ENCODE data around the gene ZNF746.

Gene ZNF746

GRCh38 chr7:149473251-149473650 is 24.4 kb downstream of the ZNF746 start:
- no peaks in the 10 kb centered on the region for H3K9me3 ChIP-seq (ENCODE audit: severe bottlenecking)
- H3K27ac ChIP-seq (ENCODE audit: poor library complexity, severe bottlenecking), result no peak overlapping the region
- H3K27me3 ChIP-seq (ENCODE audit: insufficient read depth, poor library complexity, severe bottlenecking), result no peaks in the 10 kb centered on the region
- H3K36me3 ChIP-seq (ENCODE audit: low read depth), result peaks cover 26% of the 10 kb centered on the region
- DNase-seq (ENCODE audit: low spot score) (no peak), ATAC-seq (ENCODE audit: low read depth) (no peak)
- H3K4me3 ChIP-seq (ENCODE audit: severe bottlenecking), result no peak overlapping the region
- no peak for TF ChIP-seq CTCF (IDR thresholded peaks at IDR 0.05; ENCODE audit: poor library complexity, severe bottlenecking)
- H3K4me1 ChIP-seq (ENCODE audit: insufficient read depth, poor library complexity, severe bottlenecking), result no peaks in the 10 kb centered on the region

- DNase-seq (ENCODE audit: low spot score), result no peak
- ATAC-seq (ENCODE audit: low read depth), result no peak
- Histone ChIP-seq H3K4me3 (ENCODE audit: severe bottlenecking) (no peak overlapping the region), H3K4me1 (ENCODE audit: insufficient read depth, poor library complexity, severe bottlenecking) (no peaks in the 10 kb centered on the region), H3K9me3 (ENCODE audit: severe bottlenecking) (peaks cover 4% of the 10 kb centered on the region), H3K27ac (ENCODE audit: poor library complexity, severe bottlenecking) (no peak overlapping the region), H3K36me3 (ENCODE audit: low read depth) (peaks cover 26% of the 10 kb centered on the region), H3K27me3 (ENCODE audit: insufficient read depth, poor library complexity, severe bottlenecking) (no peaks in the 10 kb centered on the region)
- no peak for TF ChIP-seq CTCF (IDR thresholded peaks at IDR 0.05; ENCODE audit: poor library complexity, severe bottlenecking)
Measured at GRCh38 chr7:149471289-149471953, 26.2 kb downstream of the ZNF746 start.

DNA sequence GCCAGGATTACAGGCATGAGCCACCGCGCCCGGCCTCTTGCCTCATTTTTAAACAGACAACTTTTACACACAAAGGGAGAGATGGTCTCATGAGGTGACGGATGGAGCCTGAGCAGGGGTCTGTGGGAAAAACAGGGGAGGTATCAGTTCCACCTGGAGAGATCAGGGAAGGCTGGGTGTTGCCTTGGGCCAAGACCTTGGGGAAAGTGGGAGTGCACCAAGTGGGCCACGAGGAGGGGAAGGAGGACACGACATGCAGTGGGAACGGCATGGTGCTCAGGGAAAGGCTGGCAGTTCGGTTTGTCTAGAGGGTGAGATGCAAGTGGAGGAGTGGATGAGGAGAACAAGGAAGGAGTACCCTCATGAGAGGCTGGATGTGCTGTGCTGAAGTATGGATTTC is 27.8 kb downstream of the ZNF746 start:
- peaks cover 4% of the 10 kb centered on the region for H3K9me3 ChIP-seq (ENCODE audit: severe bottlenecking)

DNA sequence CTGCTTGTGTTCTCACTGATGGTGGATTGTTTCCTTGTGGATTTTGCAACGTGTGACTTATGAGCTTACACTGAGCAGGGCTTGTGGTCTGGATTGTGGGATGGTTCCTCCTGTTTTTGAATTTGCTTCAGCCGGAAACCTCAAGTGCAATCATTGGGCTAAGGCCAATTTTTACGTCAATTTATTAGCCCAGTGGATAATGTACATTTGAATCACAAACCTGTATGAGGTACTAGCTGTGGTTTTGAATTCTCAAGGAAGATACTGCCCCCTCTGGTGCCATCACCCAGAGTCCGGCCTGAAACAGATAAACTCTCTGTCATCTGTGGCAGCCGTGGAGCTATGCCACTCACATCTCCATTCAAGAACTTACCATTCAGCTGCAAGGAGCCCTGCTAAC is 29.4 kb downstream of the ZNF746 start:
- Histone ChIP-seq H3K27me3 (ENCODE audit: insufficient read depth, poor library complexity, severe bottlenecking) (no peaks in the 10 kb centered on the region), H3K4me3 (ENCODE audit: severe bottlenecking) (no peak overlapping the region), H3K36me3 (ENCODE audit: low read depth) (peaks cover 8% of the 10 kb centered on the region; the same call in 1 of the 2 replicates), H3K27ac (ENCODE audit: poor library complexity, severe bottlenecking) (no peak overlapping the region), H3K9me3 (ENCODE audit: severe bottlenecking) (peaks cover 4% of the 10 kb centered on the region), H3K4me1 (ENCODE audit: insufficient read depth, poor library complexity, severe bottlenecking) (no peaks in the 10 kb centered on the region)
- TF ChIP-seq CTCF (IDR thresholded peaks at IDR 0.05; ENCODE audit: poor library complexity, severe bottlenecking), result no peak
- ATAC-seq (ENCODE audit: low read depth) (no peak), DNase-seq (ENCODE audit: low spot score) (no peak)

More for the DNA sequence above, 27.8 kb downstream of the ZNF746 start:
- H3K36me3 ChIP-seq (ENCODE audit: low read depth), result peaks cover 15% of the 10 kb centered on the region
- DNase-seq (ENCODE audit: low spot score) (no peak), ATAC-seq (ENCODE audit: low read depth) (no peak)
- no peak overlapping the region for H3K27ac ChIP-seq (ENCODE audit: poor library complexity, severe bottlenecking)
- no peaks in the 10 kb centered on the region for H3K27me3 ChIP-seq (ENCODE audit: insufficient read depth, poor library complexity, severe bottlenecking)
- H3K4me3 ChIP-seq (ENCODE audit: severe bottlenecking), result no peak overlapping the region
- no peaks in the 10 kb centered on the region for H3K4me1 ChIP-seq (ENCODE audit: insufficient read depth, poor library complexity, severe bottlenecking)
- TF ChIP-seq CTCF (IDR thresholded peaks at IDR 0.05; ENCODE audit: poor library complexity, severe bottlenecking), result no peak

DNA sequence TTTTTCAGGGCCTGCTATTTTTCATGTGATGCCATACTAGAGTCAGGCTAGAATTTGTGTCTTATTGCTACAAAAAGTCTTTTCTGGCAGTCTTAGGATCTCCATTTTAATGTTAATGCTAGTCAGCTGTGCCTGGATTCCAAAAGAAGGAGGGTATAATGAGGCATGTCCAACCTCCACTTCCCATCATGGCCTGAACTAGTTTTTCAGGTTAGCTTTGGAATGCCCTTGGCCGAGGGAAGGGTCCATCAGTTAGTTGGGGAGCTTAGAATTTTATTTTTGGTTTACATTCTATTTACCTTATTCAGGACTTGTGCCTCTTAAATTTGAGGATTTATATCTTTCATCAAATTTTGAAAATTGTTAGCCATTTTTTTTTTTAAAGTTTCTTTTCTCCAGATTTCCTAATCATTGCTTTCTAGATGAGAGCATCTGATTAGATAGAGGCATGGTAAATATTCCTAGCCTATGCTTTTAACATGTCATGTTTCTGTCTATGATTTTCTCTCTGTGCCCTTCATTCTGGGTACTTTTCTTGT is 30.2 kb downstream of the ZNF746 start:
- DNase-seq (ENCODE audit: low spot score), result no peak

More for the DNA sequence above, 30.2 kb downstream of the ZNF746 start:
- Histone ChIP-seq H3K9me3 (ENCODE audit: severe bottlenecking) (peaks cover 4% of the 10 kb centered on the region), H3K27me3 (ENCODE audit: insufficient read depth, poor library complexity, severe bottlenecking) (no peaks in the 10 kb centered on the region), H3K27ac (ENCODE audit: poor library complexity, severe bottlenecking) (no peak overlapping the region), H3K36me3 (ENCODE audit: low read depth) (peaks cover under 1% of the 10 kb centered on the region; the same call in 1 of the 2 replicates), H3K4me1 (ENCODE audit: insufficient read depth, poor library complexity, severe bottlenecking) (no peaks in the 10 kb centered on the region), H3K4me3 (ENCODE audit: severe bottlenecking) (no peak overlapping the region)
- no peak for TF ChIP-seq CTCF (IDR thresholded peaks at IDR 0.05; ENCODE audit: poor library complexity, severe bottlenecking)
- no peak for ATAC-seq (ENCODE audit: low read depth)

Data from RWPE2 (cell line).